HG03135 (cell line): ENCODE data around the gene TRPM1.

Experiments
- ATAC-seq: cut with Tn5 transposase; IDR thresholded peaks from one replicate; pipeline ENCODE4 v1.9.1; 2021; ENCODE audit warnings: mild to moderate bottlenecking, moderate library complexity; ENCODE audit not compliant: unreplicated experiment

The TRPM1 gene

DNA sequence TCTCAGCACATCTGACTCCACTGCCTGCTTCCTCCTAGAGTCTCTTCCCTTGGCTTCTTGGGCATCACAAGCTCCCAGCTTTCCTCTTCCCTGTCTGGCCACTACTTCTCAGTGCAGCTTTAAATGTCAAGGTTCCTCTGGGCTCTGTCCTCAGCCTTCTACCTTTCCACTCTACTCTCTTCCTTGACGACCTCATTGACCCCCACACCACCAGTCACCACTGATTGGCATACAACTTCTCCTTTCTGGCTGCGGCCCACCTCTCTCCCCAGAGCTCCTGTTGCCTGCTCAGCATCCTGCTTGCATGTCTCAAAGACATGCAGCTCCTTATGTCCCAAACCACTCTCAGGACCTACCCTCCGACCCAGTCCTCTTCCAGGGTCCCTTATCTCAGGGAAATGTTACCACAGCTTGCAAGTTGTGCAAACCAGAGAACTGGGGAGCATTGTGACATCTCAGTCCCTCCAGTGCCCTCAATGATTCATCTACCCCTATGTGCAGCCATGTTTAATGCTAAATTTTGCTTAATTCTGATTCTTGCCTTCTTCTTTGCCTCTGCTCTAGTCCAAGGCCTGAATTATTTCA lies 49.9 kb downstream of the TRPM1 start:
- no peak for ATAC-seq

DNA sequence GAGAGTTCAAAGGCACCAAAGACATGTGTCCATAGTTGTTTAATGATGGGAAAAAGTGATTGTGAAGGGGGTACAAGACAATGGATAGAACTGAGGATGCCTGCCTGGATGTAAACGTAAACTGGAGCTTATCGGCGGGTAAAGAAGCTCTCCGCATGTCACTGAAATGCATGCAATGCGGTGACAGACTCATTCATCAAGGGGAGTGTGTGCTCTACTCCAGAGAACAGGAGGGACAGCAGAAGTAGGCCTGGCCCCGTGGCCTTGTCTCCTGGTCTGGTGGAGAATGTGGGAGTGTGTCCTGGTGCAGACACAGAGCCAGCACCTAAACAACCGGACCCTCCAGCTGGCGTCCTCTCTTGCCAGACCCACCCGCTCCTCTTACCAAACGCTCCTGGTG lies 50.6 kb downstream of the TRPM1 start:
- no peak for ATAC-seq

DNA sequence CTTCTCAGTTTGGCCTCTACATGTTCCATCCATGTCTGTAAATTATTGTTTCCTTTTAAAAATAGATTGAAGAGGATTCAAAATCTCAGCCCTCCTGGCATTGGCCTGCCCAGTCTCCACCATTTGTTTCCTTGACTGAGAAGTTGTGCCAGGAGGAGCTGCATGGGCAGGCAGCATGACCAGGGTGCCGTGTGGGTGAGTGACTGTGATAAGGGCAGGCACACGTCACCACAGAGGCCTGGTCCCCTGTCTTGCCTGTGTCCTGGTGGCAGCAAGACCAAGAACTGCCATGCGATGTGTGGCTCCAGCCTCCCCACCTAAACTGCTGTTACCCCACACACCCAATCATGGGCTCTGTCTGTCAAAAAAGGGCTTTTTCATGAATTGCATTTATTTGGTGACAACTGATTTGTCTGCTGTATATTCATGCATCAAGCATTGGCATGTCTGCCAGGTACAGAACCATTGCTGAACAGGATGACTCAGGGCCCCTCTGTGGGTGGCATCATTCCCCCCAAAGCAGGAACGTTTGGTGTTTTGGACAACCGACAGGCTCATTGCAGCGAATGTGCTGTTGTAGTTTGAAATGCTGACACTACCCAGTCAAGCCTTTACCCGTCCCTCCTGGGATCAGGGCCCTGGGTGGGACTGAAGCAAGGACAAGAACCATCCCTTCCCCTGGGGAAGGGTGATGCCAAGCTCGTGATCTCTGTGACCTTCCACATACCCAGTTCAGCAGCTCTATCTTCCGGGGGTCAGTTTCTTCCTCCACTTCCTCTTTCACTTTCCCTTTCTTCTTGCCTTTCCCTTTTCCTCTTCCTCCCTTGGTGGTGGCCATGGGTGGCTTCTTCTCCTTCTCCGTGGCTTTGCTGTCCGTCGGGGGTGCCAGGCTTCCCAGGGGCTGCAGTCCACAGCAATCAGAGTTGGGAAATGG lies 51.6 kb downstream of the TRPM1 start:
- ATAC-seq: no peak

DNA sequence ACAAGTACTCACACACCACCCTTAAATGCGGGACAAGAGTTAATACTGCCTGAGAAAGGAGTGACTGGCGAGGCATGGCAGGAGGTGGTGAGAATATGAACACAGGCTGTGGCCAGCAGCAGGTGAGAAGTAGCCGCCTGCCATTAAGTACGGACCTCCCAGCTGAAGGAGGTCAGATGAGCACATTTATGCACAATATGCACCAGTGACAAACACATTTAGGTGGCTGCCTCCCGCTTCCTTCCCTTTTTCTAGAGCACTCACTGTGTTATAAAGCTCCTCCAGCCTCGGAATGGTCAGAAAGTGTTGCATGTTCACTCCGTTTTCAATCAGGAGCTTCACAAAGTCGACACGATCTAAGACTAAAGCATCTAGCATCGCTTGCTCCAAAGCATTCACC lies 52.4 kb downstream of the TRPM1 start:
- ATAC-seq: no peak

DNA sequence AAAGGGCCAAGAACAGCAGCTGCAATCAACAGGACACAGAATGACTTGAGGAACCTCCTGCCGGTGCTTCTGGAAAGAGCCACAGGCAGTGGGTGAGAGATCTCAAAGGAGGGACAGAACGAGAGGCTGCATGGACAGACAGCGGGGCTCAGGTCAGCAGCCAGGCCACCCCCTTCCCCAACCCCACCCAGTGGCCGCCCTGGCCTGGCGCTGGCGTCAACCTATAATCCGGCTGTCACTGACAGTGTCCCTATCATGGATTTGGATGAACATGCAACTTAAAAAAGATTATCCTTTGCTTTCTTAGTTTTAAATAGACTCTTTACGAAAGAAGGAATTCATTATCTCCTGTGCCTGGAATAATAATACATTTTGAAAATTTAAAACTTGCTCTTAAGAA lies 54.1 kb downstream of the TRPM1 start:
- ATAC-seq: no peak

DNA sequence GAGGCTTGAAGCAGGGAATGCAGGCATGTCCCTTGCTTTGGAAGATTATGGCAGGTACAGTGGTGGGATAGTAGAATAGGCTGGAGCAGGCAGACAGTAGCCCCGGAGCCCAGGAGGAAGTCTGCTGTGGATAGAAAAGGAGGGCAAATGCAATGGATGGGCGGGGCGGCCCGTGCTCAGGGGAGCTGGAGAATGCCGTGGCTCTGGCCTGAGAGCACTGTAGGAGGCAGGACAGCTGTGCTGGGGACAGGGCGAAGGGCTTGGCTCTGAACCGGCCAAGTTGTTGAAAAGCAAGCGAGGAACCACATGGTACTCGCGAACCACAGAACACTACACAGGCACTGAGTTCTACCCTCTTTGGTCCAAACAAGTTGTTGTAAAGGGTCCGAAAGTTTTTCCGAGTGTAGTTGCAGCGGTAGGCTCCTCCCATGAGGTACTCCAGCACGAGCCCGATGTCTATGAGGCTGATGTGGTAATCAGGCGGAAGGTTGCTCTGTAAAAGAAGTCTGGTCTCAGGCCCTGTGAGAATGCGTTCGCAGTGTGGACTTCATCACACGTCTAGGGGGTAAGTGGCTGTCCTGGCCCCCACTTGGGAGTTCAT lies 54.7 kb downstream of the TRPM1 start:
- ATAC-seq: no peak

DNA sequence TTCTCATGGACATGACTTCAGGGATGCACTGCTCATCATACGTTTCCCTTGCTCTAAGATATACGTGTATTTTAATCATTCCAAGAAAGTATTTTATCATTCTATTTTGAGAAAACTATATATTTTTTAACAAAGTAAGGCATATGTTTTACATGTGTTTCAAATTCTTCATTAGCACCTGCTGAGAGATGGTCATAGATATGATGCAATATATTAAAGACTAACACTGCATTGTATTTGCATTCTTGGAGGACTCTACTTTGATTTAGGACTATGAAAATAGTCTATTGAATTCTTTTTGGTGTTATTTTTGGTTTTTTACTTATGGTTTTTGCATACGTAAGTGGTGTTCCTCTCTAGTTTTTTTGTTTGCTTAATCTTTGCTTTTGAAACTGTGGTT lies 55.9 kb downstream of the TRPM1 start:
- ATAC-seq: no peak

DNA sequence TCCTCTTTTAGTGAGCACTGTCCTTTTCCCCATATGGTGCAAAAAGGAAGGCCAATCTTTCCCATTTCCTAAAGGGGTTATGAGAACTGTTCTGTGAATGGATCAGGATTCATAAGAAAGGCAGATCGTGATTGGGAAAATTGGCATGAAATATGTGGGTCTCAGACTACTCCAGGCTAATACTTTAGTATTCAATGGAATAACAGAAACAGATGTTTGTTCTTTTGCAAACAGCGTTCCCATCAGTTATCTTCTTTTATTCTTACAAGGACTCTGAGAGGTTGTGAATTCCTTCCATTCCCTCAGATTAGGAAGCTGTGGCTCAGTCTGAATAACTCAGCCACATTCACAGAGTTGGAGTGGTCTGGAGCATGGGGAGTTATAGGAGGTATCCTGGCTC lies 58.8 kb downstream of the TRPM1 start:
- no peak for ATAC-seq

DNA sequence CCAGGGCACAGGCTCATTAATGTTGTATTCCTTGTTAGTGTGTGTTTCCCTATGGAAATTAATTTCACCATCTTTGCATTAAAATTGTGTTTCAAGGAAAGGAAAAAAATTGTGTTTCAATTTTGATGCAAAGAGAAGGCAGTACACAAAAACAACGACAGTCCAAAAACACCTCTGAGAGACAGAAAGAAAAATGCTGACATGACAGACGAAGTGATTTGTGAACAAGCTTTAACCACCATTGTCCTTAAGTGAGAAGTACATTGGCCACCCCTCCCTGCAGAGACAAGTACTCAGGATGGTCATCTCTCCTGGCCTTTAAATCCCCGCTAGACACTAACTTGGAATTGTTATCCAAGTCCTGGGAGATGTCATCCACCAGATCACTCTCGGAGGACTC lies 59.9 kb downstream of the TRPM1 start:
- no peak for ATAC-seq

DNA sequence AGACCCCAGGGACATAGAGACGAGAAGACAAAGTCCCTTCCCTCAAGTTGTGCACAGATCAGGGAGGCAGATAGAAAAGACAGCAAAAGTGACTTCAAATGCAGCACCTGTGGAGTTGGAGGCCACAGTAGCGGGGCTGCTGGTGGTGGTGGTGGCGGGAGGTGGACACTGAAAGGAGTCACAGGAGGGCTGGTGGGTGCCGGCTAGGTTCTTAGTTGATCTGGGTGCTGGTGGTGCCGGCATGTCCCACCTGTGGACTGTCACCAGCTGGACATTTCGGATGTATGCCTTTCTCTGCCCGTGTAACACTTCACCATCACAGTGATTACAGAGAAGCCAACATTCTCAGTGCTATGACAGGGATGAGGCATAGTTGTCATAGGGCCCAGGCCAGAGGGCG lies 60.9 kb downstream of the TRPM1 start:
- ATAC-seq: no peak

DNA sequence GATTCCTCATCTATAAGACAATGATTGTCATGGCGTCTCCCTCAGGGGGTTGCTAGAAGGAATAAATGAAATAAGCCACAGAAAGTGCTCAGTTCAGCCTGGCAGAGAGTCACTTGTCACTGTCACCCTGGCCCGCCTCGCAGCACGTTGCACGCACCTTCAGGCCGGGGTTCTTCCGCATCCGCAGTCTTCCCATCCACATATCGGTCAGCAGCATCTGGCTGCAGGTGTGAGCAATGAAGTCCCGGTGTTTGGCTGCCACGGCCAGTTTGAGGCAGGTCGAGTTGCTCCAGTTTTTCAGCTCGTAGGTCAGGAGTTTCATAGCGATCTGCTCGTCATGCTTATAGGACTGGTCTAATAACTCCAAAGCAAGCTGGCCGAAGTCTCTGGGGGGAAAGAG lies 61.6 kb downstream of the TRPM1 start:
- ATAC-seq: no peak

DNA sequence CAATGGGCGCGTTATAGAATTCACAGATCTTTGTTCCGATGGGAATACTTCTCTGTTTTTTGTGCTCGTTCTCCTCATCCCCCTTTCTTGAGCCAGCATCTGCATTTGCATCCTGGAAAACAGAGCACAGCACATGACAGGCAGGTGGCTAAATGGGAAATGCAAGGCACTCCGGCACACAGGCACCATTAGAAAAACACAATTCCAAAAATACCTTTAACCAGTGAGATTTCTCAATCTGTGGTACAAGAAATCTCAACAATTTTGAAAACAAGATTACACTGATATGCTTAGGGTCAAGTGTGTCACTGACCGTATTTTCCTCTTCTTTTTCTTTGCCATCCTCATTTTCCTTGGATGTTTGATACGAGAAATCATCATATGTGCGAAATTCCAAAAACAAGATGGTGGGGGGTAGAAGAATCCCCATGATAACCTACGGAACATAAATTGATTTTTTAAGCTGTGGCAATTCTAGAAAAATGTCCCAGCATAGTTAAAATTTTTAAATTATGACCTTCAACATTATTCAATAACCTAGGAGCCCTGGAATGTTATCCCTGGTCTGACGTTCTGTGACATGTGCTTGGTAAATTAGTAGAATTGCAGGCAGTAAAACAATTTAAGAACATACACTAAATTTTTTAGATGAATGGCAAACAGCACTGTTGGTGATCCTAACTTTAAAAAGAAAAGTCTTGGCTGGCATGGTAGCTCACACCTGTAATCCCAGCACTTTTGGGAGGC lies 63.6 kb downstream of the TRPM1 start:
- no peak for ATAC-seq

DNA sequence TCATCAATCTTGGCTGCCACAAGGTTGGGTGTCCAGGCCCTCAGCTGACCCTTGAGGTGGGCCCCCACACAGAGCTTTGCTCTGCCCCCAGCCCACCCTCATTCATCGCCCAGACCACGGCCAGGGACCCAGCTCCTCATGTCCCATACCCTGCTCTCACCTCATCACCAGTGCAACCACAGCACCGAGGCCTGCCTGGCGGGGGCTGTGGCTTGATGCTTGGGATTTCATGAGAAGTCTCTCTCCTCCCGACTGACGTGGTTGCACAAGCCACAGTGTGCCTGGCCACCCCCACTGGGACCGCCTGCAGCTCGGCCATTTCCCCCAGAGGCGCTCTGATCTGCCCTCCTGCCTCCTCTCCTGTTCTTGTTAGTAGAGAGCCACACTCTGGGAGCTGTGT lies 64.7 kb downstream of the TRPM1 start:
- no peak for ATAC-seq

DNA sequence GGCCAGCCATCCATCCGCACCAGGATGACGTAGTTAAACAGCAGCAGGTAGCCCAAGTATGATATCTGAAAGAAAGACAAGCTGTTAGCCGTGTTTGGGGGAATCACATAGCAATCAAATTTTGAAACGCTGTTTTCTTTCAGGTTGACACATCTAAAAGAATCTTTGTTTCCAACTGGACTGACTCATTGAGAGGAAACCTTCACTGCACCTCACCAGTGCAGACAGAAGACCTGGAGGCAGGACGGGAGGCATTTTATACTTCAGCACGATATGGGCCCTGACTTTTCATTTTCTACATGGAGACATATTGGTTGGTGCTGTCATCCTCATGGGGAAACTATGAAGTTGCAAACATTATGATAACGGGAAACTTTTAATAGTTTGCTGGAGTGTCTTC lies 65.9 kb downstream of the TRPM1 start:
- ATAC-seq: no peak

DNA sequence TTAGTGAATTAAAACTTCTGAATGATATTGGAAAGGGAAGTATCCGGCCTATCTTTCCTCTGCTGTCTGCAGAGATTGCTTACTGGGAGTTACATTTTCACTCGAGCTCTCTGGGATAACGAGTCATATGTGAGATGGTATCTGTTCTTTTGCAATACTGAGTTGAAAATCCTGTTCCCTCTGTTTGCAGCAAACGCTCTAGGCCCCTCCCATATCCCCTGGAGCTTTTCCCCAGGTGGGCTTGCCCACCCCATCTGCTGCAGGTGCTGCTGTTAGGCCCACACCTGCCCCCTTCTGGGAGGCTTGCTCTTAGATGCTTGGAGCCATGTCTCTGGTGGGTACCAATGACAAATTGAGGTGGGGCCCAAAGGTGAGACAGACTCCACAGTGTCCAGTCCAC lies 67.4 kb downstream of the TRPM1 start:
- ATAC-seq: no peak

DNA sequence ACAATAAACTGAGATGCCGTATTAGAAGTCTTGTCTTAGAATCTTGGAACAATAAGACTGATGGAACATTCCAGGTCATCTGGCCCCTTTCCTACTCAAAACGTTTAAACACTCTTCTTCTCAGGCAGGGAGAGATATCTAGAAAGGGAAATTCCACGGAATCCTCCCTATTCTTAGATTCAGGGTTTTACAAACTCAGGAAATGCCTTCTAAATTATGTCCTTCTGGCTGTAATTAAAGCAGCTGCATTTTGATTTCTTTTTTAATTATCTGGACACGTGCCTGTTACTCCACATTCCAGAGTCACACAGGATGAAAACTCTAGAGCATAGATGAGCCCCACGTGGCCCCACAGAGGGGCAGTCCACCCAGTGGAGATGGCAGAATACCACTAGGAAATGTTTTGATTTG lies 68.6 kb downstream of the TRPM1 start:
- no peak for ATAC-seq

DNA sequence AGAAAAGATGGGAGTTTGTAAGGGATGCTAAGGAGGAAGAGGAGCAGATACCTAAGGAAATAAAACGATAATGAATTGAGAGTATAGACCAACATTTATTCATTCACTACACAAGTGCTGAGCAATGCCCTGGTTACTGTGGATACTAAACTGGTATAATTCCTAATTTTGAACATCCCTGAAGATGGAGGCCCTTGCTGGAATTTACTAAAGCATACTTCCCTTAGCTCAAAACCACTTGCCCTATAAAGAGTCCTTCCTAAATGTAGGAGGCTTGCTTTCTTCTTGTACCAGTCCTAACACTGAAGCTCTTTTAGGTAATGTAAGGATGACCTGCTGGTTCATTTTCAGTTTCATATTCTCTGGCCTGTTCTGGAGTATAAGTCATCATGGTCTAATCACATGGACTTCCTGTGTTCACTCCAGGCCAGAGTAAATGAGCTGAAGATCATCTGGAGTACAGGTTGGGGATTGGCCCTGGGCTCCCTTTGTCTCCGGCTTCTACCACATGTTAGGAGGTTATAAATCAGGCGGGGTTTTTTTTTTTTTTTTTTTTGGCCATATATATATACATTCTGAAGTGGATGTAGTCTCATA lies 70.0 kb downstream of the TRPM1 start:
- peak; percentile 82 for ATAC-seq

DNA sequence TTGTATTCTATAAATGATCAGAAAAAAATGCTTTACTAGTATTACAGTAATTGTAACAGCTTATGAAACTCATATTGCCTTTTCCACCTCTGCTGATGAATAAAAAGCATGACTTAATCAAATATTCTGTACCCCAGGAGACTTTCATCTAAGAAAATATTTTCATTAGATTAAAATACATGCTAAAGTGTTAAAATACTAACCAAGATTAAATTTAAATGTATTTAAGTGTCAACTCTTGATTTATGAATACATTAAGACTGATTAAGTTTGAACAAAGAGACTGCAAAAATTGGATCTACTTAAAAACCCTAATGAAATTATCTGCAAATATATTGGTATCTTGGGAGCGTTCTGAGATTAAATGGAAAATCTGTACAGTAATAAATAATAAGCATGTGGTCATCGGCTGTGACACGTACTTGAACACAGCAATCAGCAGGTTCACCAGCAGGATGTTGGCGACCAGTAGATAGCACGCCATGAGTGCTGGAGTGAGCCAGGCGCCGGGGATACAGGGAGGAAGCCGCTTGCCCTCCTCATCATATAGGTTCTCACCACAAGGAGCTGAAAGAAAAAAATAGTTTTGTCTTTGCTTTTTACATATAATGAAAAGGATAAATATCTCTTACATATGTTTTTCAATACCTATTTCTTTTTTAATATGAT lies 73.5 kb downstream of the TRPM1 start:
- ATAC-seq: no peak

DNA sequence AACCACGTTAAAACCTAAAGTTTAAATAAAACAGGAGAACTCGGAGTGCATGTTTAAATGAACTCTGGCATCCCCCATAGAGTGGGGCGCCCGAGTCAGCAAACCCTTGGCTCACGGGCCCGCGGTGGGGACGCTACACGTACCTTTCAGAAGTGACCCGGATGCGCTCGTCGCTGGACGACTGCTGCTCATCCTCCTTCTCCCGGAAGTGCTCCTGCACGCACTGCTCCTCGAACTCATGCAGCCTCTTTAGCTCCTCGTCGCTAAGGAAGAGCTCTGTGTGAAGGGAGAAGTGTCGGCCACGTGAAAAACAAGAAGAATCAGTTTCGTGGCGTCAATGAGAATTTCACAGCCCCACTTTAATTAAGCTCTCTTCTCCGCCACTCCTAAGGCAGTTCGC lies 75.5 kb downstream of the TRPM1 start:
- no peak for ATAC-seq

DNA sequence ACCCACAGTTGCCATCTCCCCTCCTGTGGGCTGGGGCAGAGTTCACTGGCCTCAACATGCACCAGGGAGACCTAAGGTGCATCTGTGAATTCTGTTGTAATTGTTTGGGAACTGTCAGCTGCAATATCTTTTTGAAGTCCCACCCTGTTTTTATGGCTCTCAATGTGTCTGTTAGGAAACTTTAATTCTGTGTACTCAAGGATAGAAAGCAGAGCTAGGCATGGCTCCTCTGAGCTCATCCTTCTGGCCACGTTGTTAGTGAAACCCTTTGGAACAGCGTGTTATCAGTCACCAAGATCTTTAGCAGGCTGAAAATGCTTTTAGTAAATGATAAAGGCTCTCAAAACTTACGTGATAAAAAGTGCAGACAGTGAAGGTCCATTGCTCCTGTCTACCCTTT lies 76.5 kb downstream of the TRPM1 start:
- no peak for ATAC-seq

DNA sequence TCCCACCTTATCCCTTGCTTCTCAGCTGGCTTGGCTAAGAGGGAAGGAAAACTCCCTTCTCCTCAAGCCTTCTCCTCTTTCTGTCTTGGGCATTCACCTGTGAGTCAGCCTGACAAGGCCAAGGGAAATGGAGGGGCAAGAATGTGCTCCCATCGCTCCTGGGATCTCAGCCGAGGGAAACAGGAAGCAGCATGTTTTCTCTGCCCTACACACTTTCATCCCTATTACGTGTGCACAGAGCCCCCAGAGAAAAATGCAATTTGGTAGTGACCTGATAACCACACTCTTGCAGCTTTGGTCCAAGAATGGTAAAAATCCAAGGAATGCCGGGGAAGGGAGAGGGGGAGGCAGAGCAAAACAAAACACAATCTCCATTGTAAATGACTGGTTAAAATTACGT lies 77.2 kb downstream of the TRPM1 start:
- no peak for ATAC-seq
